MM.1S (cell line): Measurements from ENCODE around the gene SLC9A5.

Experiments used
- DNase-seq: peaks from one replicate; pipeline ENCODE4 v3.0.0-alpha.2; 2015
- H2AFZ ChIP-seq: fragments of 300-600 bp; sonication (generic); 2 replicates; pipeline ENCODE4 v1.6.0; 2016; ENCODE audit warnings: antibody characterized with exemption, low read length
- H3F3A ChIP-seq: fragments of 300-600 bp; sonication (generic); 2 replicates; pipeline ENCODE4 v1.6.1; 2016; ENCODE audit warnings: mild to moderate bottlenecking, antibody characterized with exemption, low read length, moderate library complexity, mixed read lengths; ENCODE audit not compliant: insufficient read depth
- H3K27ac ChIP-seq: fragments of 300-600 bp; sonication (generic); 2 replicates; pipeline ENCODE4 v1.5.1; 2016; ENCODE audit warnings: mild to moderate bottlenecking, low read length
- H3K27me3 ChIP-seq: fragments of 300-600 bp; sonication (generic); replicated peaks from 2 replicates; pipeline ENCODE4 v1.6.0; 2016; ENCODE audit warnings: low read length; ENCODE audit not compliant: insufficient read depth
- H3K36me3 ChIP-seq: fragments of 300-600 bp; sonication (generic); replicated peaks from 2 replicates; pipeline ENCODE4 v1.6.1; 2016; ENCODE audit warnings: mild to moderate bottlenecking, low read length, mixed read lengths; ENCODE audit not compliant: insufficient read depth
- H3K4me1 ChIP-seq: fragments of 300-600 bp; sonication (generic); 2 replicates; pipeline ENCODE4 v1.6.1; 2016; ENCODE audit warnings: low read length, mixed read lengths
- H3K4me2 ChIP-seq: fragments of 300-600 bp; sonication (generic); 2 replicates; pipeline ENCODE4 v1.6.0; 2016; ENCODE audit warnings: low read depth, low read length
- H3K4me3 ChIP-seq: fragments of 300-600 bp; sonication (generic); 2 replicates; pipeline ENCODE4 v1.5.1; 2016; ENCODE audit warnings: low read length, mixed read lengths
- H3K79me2 ChIP-seq: fragments of 300-600 bp; sonication (generic); 2 replicates; pipeline ENCODE4 v1.6.1; 2016; ENCODE audit warnings: mixed run types, low read length, mixed read lengths
- H3K9ac ChIP-seq: fragments of 300-600 bp; sonication (generic); 2 replicates; pipeline ENCODE4 v1.6.1; 2016; ENCODE audit warnings: low read length, mixed read lengths
- H3K9me2 ChIP-seq: fragments of 300-600 bp; sonication (generic); replicated peaks from 2 replicates; pipeline ENCODE4 v1.6.1; 2016; ENCODE audit warnings: mild to moderate bottlenecking, low read length, mixed read lengths; ENCODE audit not compliant: insufficient read depth
- H3K9me3 ChIP-seq: fragments of 300-600 bp; sonication (generic); replicated peaks from 2 replicates; pipeline ENCODE4 v1.6.1; 2016; ENCODE audit warnings: mild to moderate bottlenecking, low read length, mixed read lengths; ENCODE audit not compliant: insufficient read depth
- H4K20me1 ChIP-seq: fragments of 300-600 bp; sonication (generic); 2 replicates; pipeline ENCODE4 v1.6.1; 2016; ENCODE audit warnings: mild to moderate bottlenecking, low read length, moderate library complexity, mixed read lengths; ENCODE audit not compliant: insufficient read depth
- CTCF ChIP-seq: fragments of 300-600 bp; sonication (generic); IDR thresholded peaks from 2 replicates; pipeline ENCODE4 v1.5.1; 2016; ENCODE audit warnings: antibody characterized with exemption, low read length, mixed read lengths
- EZH2 ChIP-seq: fragments of 300-600 bp; sonication (generic); optimal IDR thresholded peaks from 2 replicates; pipeline ENCODE3; 2017; ENCODE audit warnings: low read depth, mild to moderate bottlenecking, antibody characterized with exemption, low read length, mixed read lengths
- EZH2phosphoT487 ChIP-seq: fragments of 300-600 bp; sonication (generic); IDR thresholded peaks from 2 replicates; pipeline ENCODE4 v1.6.1; 2018; ENCODE audit warnings: antibody characterized with exemption, low read length

The SLC9A5 gene

GRCh38 chr16:67206129-67206837 lies 42.5 kb upstream of the SLC9A5 start:
- Histone ChIP-seq H3K9me3 (no peaks in the 10 kb centered on the region), H3K9ac (no peak overlapping the region), H3K36me3 (no peaks in the 10 kb centered on the region), H3K4me2 (no peak overlapping the region), H3K27ac (no peak overlapping the region), H3K27me3 (no peaks in the 10 kb centered on the region), H3K4me3 (no peak overlapping the region), H3K79me2 (no peaks in the 10 kb centered on the region), H3F3A (no peaks in the 10 kb centered on the region), H4K20me1 (no peaks in the 10 kb centered on the region), H3K9me2 (no peaks in the 10 kb centered on the region), H3K4me1 (no peaks in the 10 kb centered on the region), H2AFZ (no peak overlapping the region)
- TF ChIP-seq EZH2 (no peak), EZH2phosphoT487 (no peak), CTCF (no peak)
- DNase-seq = no peak

GRCh38 chr16:67206838-67207248 lies 41.9 kb upstream of the SLC9A5 start:
- H3K79me2 ChIP-seq = no peaks in the 10 kb centered on the region
- H3K4me3 ChIP-seq = no peak overlapping the region
- no peak overlapping the region for H3K27ac ChIP-seq
- no peaks in the 10 kb centered on the region for H4K20me1 ChIP-seq
- no peaks in the 10 kb centered on the region for H3K36me3 ChIP-seq
- no peak overlapping the region for H3K4me2 ChIP-seq
- no peaks in the 10 kb centered on the region for H3K9me3 ChIP-seq
- no peaks in the 10 kb centered on the region for H3K27me3 ChIP-seq
- H3K4me1 ChIP-seq = no peaks in the 10 kb centered on the region
- no peak for DNase-seq
- H2AFZ ChIP-seq = no peak overlapping the region
- H3K9ac ChIP-seq = no peak overlapping the region
- no peaks in the 10 kb centered on the region for H3F3A ChIP-seq
- no peaks in the 10 kb centered on the region for H3K9me2 ChIP-seq
- TF ChIP-seq EZH2phosphoT487 (no peak), EZH2 (no peak), CTCF (no peak)

GRCh38 chr16:67207249-67208091 lies 41.3 kb upstream of the SLC9A5 start:
- Histone ChIP-seq H3K9me2 (no peaks in the 10 kb centered on the region), H3K9me3 (no peaks in the 10 kb centered on the region), H3K4me2 (no peak overlapping the region), H3K27me3 (no peaks in the 10 kb centered on the region), H4K20me1 (no peaks in the 10 kb centered on the region), H3K4me3 (no peak overlapping the region), H3K9ac (no peak overlapping the region), H3K27ac (no peak overlapping the region), H3F3A (no peaks in the 10 kb centered on the region), H2AFZ (no peak overlapping the region), H3K4me1 (no peaks in the 10 kb centered on the region), H3K36me3 (no peaks in the 10 kb centered on the region), H3K79me2 (no peaks in the 10 kb centered on the region)
- no peak for TF ChIP-seq EZH2phosphoT487
- no peak for TF ChIP-seq CTCF
- TF ChIP-seq EZH2 = no peak
- DNase-seq = no peak
